Hematopoietic multipotent progenitor cell treated with erythropoietin and hydrocortisone succinate and interleukin-3 and kit ligand, for 8 days (in vitro differentiated cells): ENCODE results near the gene PEF1.

Source experiments
- DNase-seq: peaks from one replicate; pipeline ENCODE4 v3.0.0-alpha.2; 2015

Gene PEF1

GRCh38 chr1:31644560-31645273 lies at the start of gene PEF1:
Gene PEF1 (minus strand): TSS chr1:31644876. CDS start chr1:31644864, 12 bp downstream.
- DNase-seq: peak; percentile 98

GRCh38 chr1:31693231-31693630 lies 48.6 kb upstream of the PEF1 start:
- DNase-seq: no peak

- DNase-seq: no peak
Measured at GRCh38 chr1:31691951-31692350, 47.3 kb upstream of the PEF1 start.

- DNase-seq: no peak
Measured at GRCh38 chr1:31691446-31691845, 46.8 kb upstream of the PEF1 start.

- no peak for DNase-seq
Measured at GRCh38 chr1:31690921-31691320, 46.2 kb upstream of the PEF1 start.

- DNase-seq: no peak
Measured at GRCh38 chr1:31689854-31690253, 45.2 kb upstream of the PEF1 start.

- no peak for DNase-seq
Measured at GRCh38 chr1:31689379-31689778, 44.7 kb upstream of the PEF1 start.

- no peak for DNase-seq
Measured at GRCh38 chr1:31688233-31688918, 43.7 kb upstream of the PEF1 start.

- no peak for DNase-seq
Measured at GRCh38 chr1:31687601-31688000, 42.9 kb upstream of the PEF1 start.

GRCh38 chr1:31685795-31686194 lies 41.1 kb upstream of the PEF1 start:
- no peak for DNase-seq

GRCh38 chr1:31683997-31684396 lies 39.3 kb upstream of the PEF1 start:
- no peak for DNase-seq

- no peak for DNase-seq
Measured at GRCh38 chr1:31681415-31681814, 36.7 kb upstream of the PEF1 start.

GRCh38 chr1:31679676-31680230 lies 35.1 kb upstream of the PEF1 start:
- DNase-seq: no peak

GRCh38 chr1:31679091-31679490 lies 34.4 kb upstream of the PEF1 start:
- DNase-seq: no peak

- DNase-seq: no peak
Measured at GRCh38 chr1:31678681-31679080, 34.0 kb upstream of the PEF1 start.

- DNase-seq: no peak
Measured at GRCh38 chr1:31677949-31678348, 33.3 kb upstream of the PEF1 start.

- no peak for DNase-seq
Measured at GRCh38 chr1:31677401-31677800, 32.7 kb upstream of the PEF1 start.

GRCh38 chr1:31675756-31676155 lies 31.1 kb upstream of the PEF1 start:
- DNase-seq: no peak

GRCh38 chr1:31675161-31675560 lies 30.5 kb upstream of the PEF1 start:
- DNase-seq: no peak

GRCh38 chr1:31674626-31675025 lies 29.9 kb upstream of the PEF1 start:
- no peak for DNase-seq

GRCh38 chr1:31673433-31673832 lies 28.8 kb upstream of the PEF1 start:
- DNase-seq: no peak

GRCh38 chr1:31672986-31673385 lies 28.3 kb upstream of the PEF1 start:
- DNase-seq: no peak

GRCh38 chr1:31671561-31672201 lies 27.0 kb upstream of the PEF1 start:
- DNase-seq: no peak

- DNase-seq: no peak
Measured at GRCh38 chr1:31671147-31671546, 26.5 kb upstream of the PEF1 start.
